ENCODE results near the gene CHMP3.

DNA sequence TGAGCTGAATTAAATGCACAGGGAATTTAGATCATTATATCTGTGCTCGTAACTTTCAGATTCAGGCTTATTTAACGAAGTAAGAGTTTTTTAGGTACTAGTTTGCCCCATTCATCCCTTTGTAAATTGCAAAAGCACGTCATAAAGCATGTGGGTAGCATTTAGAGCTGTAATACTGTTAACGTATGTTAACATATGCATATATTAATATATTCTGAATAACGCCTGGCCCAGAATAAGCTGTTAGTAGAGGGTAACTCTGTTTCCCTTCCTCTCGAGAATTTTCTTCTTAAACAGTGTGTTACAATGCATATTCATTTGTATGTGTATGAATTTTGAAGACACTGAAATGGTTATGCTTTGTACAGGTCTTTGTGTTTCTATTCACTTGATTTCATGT lies 91.6 kb downstream of the CHMP3 start:
- TF ChIP-seq, protein P1, sequence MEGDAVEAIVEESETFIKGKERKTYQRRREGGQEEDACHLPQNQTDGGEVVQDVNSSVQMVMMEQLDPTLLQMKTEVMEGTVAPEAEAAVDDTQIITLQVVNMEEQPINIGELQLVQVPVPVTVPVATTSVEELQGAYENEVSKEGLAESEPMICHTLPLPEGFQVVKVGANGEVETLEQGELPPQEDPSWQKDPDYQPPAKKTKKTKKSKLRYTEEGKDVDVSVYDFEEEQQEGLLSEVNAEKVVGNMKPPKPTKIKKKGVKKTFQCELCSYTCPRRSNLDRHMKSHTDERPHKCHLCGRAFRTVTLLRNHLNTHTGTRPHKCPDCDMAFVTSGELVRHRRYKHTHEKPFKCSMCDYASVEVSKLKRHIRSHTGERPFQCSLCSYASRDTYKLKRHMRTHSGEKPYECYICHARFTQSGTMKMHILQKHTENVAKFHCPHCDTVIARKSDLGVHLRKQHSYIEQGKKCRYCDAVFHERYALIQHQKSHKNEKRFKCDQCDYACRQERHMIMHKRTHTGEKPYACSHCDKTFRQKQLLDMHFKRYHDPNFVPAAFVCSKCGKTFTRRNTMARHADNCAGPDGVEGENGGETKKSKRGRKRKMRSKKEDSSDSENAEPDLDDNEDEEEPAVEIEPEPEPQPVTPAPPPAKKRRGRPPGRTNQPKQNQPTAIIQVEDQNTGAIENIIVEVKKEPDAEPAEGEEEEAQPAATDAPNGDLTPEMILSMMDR (IDR thresholded peaks at IDR 0.05; ENCODE audit: insufficient read depth, low read length), result no peak
- TF ChIP-seq POLR2AphosphoS5 (IDR thresholded peaks at IDR 0.05; ENCODE audit: low read depth), result no peak

Measured in HL-60 (cell line).